Prostate gland (tissue), 2 donors: ENCODE data around the gene CDC42BPB. TPM values are rescaled to one million over a fixed set of nuclear protein-coding genes. Genes with fewer than 3 reads are reported as not detected.

Source experiments
- DNase-seq: peaks from one replicate; pipeline ENCODE4 v3.0.0-alpha.2; 2019; ENCODE audit warnings: low spot score
- H3K27ac ChIP-seq, 2 donors: fragments of 200-600 bp; sonication (generic); 2 replicates each; pipeline ENCODE4 v1.5.1; 2017 to 2019
- H3K27me3 ChIP-seq: fragments of 200-600 bp; sonication (generic); replicated peaks from 2 replicates; pipeline ENCODE4 v1.5.1; 2019; ENCODE audit not compliant: insufficient read depth
- H3K36me3 ChIP-seq, 2 donors: fragments of 200-600 bp; sonication (generic); 1 replicate in 1 of 2; 2 replicates in 1 of 2; pipeline versions ENCODE4 v1.5.1 to v1.8.1; 2017 to 2019
- H3K4me1 ChIP-seq: fragments of 200-600 bp; sonication (generic); replicated peaks from 2 replicates; pipeline ENCODE4 v1.5.1; 2019
- H3K4me3 ChIP-seq, 2 donors: fragments of 200-600 bp; sonication (generic); 2 replicates each; pipeline ENCODE4 v1.5.1; 2017 to 2019
- H3K9me3 ChIP-seq: fragments of 200-600 bp; sonication (generic); 2 replicates; pipeline ENCODE4 v1.5.1; 2017
- POLR2A ChIP-seq: fragments of 450-650 bp; IDR thresholded peaks from one replicate; pipeline ENCODE4 v1.6.1; 2016; ENCODE audit warnings: antibody characterized with exemption, mild to moderate bottlenecking
- POLR2AphosphoS5 ChIP-seq: sonication (generic); formaldehyde crosslinking; IDR thresholded peaks from one replicate; pipeline ENCODE4 v1.6.1; 2017; ENCODE audit warnings: antibody characterized with exemption
- WGBS: methylation state at CpG from one replicate; pipeline ENCODE4 v1.1.5; 2018; 5-methylcytosine and 5-hydroxymethylcytosine counted together
- intact Hi-C: fragments of 100-400 bp; cut with DNase I; formaldehyde crosslinking; loops from one replicate; pipeline ENCODE4 v1.14.2; 2022
- total RNA-seq, 2 donors: library from RNA; depleted of rRNA; stranded (reverse); fragments of >200 nt; gene quantifications; one replicate each; pipeline ENCODE4 v1.1.0, GENCODE V29; 2016
- TF ChIP-seq, protein P1 (sequence below), 4 experiments: fragments of 200-600 bp in 2 of 4; fragments of 450-650 bp in 2 of 4; sonication (generic) in 2 of 4; IDR thresholded peaks; 1 replicate in 3 of 4; 2 replicates in 1 of 4; pipeline ENCODE4 v1.5.1; 2016 to 2019; ENCODE audit warnings: antibody characterized with exemption in 4 of 4, mild to moderate bottlenecking in 2 of 4, moderate library complexity in 2 of 4

Gene CDC42BPB
- total RNA-seq, 2 donors from 2014 or later: 78.9 to 172 TPM

GRCh38 chr14:102954081-102954789 is 103.1 kb downstream of the CDC42BPB start:
- Histone ChIP-seq H3K9me3 (no peaks in the 10 kb centered on the region), H3K36me3 (peaks cover 0 to 34% of the 10 kb centered on the region in 2 donors), H3K27me3 (no peaks in the 10 kb centered on the region), H3K4me3 (no peak overlapping the region), H3K4me1 (peaks cover 7% of the 10 kb centered on the region), H3K27ac (no peak overlapping the region)
- 91% methylated on average over 18 of the region's 18 CpGs for WGBS
- DNase-seq: no peak
- intact Hi-C loops: no loop called here
- TF ChIP-seq POLR2A: no peak
- TF ChIP-seq, protein P1, sequence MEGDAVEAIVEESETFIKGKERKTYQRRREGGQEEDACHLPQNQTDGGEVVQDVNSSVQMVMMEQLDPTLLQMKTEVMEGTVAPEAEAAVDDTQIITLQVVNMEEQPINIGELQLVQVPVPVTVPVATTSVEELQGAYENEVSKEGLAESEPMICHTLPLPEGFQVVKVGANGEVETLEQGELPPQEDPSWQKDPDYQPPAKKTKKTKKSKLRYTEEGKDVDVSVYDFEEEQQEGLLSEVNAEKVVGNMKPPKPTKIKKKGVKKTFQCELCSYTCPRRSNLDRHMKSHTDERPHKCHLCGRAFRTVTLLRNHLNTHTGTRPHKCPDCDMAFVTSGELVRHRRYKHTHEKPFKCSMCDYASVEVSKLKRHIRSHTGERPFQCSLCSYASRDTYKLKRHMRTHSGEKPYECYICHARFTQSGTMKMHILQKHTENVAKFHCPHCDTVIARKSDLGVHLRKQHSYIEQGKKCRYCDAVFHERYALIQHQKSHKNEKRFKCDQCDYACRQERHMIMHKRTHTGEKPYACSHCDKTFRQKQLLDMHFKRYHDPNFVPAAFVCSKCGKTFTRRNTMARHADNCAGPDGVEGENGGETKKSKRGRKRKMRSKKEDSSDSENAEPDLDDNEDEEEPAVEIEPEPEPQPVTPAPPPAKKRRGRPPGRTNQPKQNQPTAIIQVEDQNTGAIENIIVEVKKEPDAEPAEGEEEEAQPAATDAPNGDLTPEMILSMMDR (IDR thresholded peaks at IDR 0.05): no peak
- TF ChIP-seq POLR2AphosphoS5: no peak

- Histone ChIP-seq H3K4me3 (no peak overlapping the region), H3K9me3 (no peaks in the 10 kb centered on the region), H3K27me3 (no peaks in the 10 kb centered on the region), H3K36me3 (peaks cover 0 to 34% of the 10 kb centered on the region in 2 donors), H3K27ac (no peak overlapping the region), H3K4me1 (peaks cover 12% of the 10 kb centered on the region)
- WGBS: 92% methylated on average over 15 of the region's 15 CpGs
- intact Hi-C loops: no loop called here
- DNase-seq: no peak
- TF ChIP-seq POLR2AphosphoS5: no peak
Observed at GRCh38 chr14:102953100-102953499, 104.2 kb downstream of the CDC42BPB start.

GRCh38 chr14:102952276-102952675 is 105.1 kb downstream of the CDC42BPB start:
- H3K4me1 ChIP-seq: peaks cover 12% of the 10 kb centered on the region
- no peaks in the 10 kb centered on the region for H3K27me3 ChIP-seq
- no peak overlapping the region for H3K27ac ChIP-seq
- TF ChIP-seq POLR2AphosphoS5 (no peak), POLR2A (no peak)
- TF ChIP-seq, protein P1 (IDR thresholded peaks at IDR 0.05): no peak
- no peaks in the 10 kb centered on the region for H3K9me3 ChIP-seq
- no peak for DNase-seq
- intact Hi-C loops: no loop called here
- no peak overlapping the region for H3K4me3 ChIP-seq
- H3K36me3 ChIP-seq: peaks cover 0 to 37% of the 10 kb centered on the region in 2 donors
- 96% methylated on average over 6 of the region's 6 CpGs for WGBS

- Histone ChIP-seq H3K9me3 (no peaks in the 10 kb centered on the region), H3K4me3 (no peak overlapping the region), H3K27ac (no peak overlapping the region), H3K36me3 (peaks cover 0 to 40% of the 10 kb centered on the region in 2 donors), H3K4me1 (peaks cover 12% of the 10 kb centered on the region), H3K27me3 (no peaks in the 10 kb centered on the region)
- intact Hi-C loops: no loop called here
- TF ChIP-seq POLR2AphosphoS5: no peak
- TF ChIP-seq POLR2A: no peak
- TF ChIP-seq, protein P1 (IDR thresholded peaks at IDR 0.05): no peak
- no peak for DNase-seq
- 82% methylated on average over 8 of the region's 8 CpGs for WGBS
Observed at GRCh38 chr14:102951799-102952198, 105.5 kb downstream of the CDC42BPB start.

DNA sequence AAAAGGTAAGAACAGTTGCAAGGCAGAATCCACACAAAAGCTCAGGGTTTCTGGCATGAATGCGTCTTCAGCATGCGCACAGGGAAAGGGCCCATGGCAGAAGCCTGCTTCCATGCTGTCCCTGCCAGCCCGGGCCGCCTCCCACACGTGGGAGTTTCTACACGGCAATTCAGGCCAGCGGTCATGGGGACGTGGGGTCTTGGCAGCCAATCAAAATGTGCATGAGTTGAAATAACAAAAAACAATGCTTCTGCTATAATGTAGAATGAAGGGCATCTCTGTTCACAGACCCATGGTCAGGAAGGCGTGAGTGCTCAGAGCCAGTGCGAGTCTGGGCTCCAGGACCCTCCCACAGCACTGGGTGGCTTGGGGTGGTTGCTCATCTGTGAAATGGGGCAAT is 106.3 kb downstream of the CDC42BPB start:
- H3K36me3 ChIP-seq: peaks cover 0 to 46% of the 10 kb centered on the region in 2 donors
- no peak for DNase-seq

More for the DNA sequence above, 106.3 kb downstream of the CDC42BPB start:
- intact Hi-C loops: no loop called here
- Histone ChIP-seq H3K4me3 (no peak overlapping the region), H3K27ac (no peak overlapping the region), H3K4me1 (peaks cover 12% of the 10 kb centered on the region), H3K27me3 (no peaks in the 10 kb centered on the region), H3K9me3 (no peaks in the 10 kb centered on the region)
- TF ChIP-seq, protein P1 (IDR thresholded peaks at IDR 0.05): no peak
- TF ChIP-seq POLR2AphosphoS5 (no peak), POLR2A (no peak)
- 73% methylated on average over 10 of the region's 10 CpGs for WGBS
